HepG2 (cell line): ENCODE results near the gene IL6ST. TPM values are rescaled to one million over a fixed set of nuclear protein-coding genes. Genes with fewer than 3 reads are reported as not detected.

ENCODE experiments used
- ARNT2 ChIP-seq: sonication (generic); formaldehyde crosslinking; IDR thresholded peaks from 2 replicates; pipeline ENCODE4 v1.8.0; 2022; ENCODE audit warnings: mild to moderate bottlenecking, low read depth, missing genetic modification reagents, moderate library complexity
- ARNTL ChIP-seq: sonication (generic); formaldehyde crosslinking; IDR thresholded peaks from 2 replicates; pipeline ENCODE4 v1.4.0; 2020; ENCODE audit warnings: mild to moderate bottlenecking, missing genetic modification reagents
- CBFB ChIP-seq: sonication (generic); formaldehyde crosslinking; IDR thresholded peaks from 2 replicates; pipeline ENCODE4 v1.4.0; 2020; ENCODE audit warnings: missing genetic modification reagents
- GFI1 ChIP-seq: sonication (generic); formaldehyde crosslinking; IDR thresholded peaks from 2 replicates; pipeline ENCODE4 v1.5.0; 2020; ENCODE audit warnings: missing genetic modification reagents, mild to moderate bottlenecking, borderline replicate concordance
- KMT2A ChIP-seq: sonication (generic); formaldehyde crosslinking; IDR thresholded peaks from 2 replicates; pipeline ENCODE4 v1.4.0; 2020; ENCODE audit warnings: missing genetic modification reagents
- NFE2L1 ChIP-seq: sonication (generic); formaldehyde crosslinking; IDR thresholded peaks from 2 replicates; pipeline ENCODE4 v1.4.0; 2020; ENCODE audit warnings: missing genetic modification reagents, mild to moderate bottlenecking, borderline replicate concordance
- PPARG ChIP-seq: conservative IDR thresholded peaks from 2 replicates; pipeline ENCODE4 v1.6.1; 2016; ENCODE audit warnings: missing biosample characterization, missing genetic modification reagents
- SOX6 ChIP-seq, 2 experiments: fragments of 450-650 bp in 1 of 2; sonication (generic) in 1 of 2; formaldehyde crosslinking in 1 of 2; IDR thresholded peaks; 2 replicates each; pipeline versions ENCODE4 v1.4.0 to v1.6.1; 2017 to 2020; ENCODE audit warnings: antibody characterized with exemption in 1 of 2, mild to moderate bottlenecking in 1 of 2, missing genetic modification reagents in 1 of 2
- U2AF2 ChIP-seq: fragments of 200-400 bp; formaldehyde crosslinking; IDR thresholded peaks from 2 replicates; pipeline ENCODE4 v1.6.1; 2017; ENCODE audit warnings: low read depth, mild to moderate bottlenecking, low read length
- ZNF205 ChIP-seq: IDR thresholded peaks from 2 replicates; pipeline ENCODE4 v1.6.1; 2018; ENCODE audit warnings: missing biosample characterization, missing genetic modification reagents
- ZNF335 ChIP-seq: sonication (generic); formaldehyde crosslinking; IDR thresholded peaks from 2 replicates; pipeline ENCODE4 v1.4.0; 2020; ENCODE audit warnings: missing genetic modification reagents
- ZNF484 ChIP-seq: sonication (generic); formaldehyde crosslinking; IDR thresholded peaks from 2 replicates; pipeline ENCODE4 v1.5.1; 2020; ENCODE audit warnings: mild to moderate bottlenecking, low read depth, missing genetic modification reagents, borderline replicate concordance
- ZNF644 ChIP-seq: IDR thresholded peaks from 2 replicates; pipeline ENCODE4 v1.6.1; 2016; ENCODE audit warnings: low read depth
- ZNF670 ChIP-seq: sonication (generic); formaldehyde crosslinking; IDR thresholded peaks from 2 replicates; pipeline ENCODE4 v1.8.0; 2022; ENCODE audit warnings: mild to moderate bottlenecking, missing genetic modification reagents, borderline replicate concordance
- ZNF672 ChIP-seq: sonication (generic); formaldehyde crosslinking; IDR thresholded peaks from 2 replicates; pipeline ENCODE4 v1.8.1; 2022; ENCODE audit warnings: missing genetic modification reagents
- ZNF766 ChIP-seq: sonication (generic); formaldehyde crosslinking; IDR thresholded peaks from 2 replicates; pipeline ENCODE4 v1.5.0; 2020; ENCODE audit warnings: missing genetic modification reagents, borderline replicate concordance
- polyA plus RNA-seq, 8 experiments: library from polyadenylated mRNA; depleted of rRNA in 3 of 8; stranded (reverse) in 7 of 8; unstranded in 1 of 8; fragments of >200 nt; fragmentation: Illumina TruSeq in 4 of 8; extraction: Trizol in 4 of 8; gene quantifications; 2 replicates each; pipeline versions ENCODE4 v1.2.1 to v1.2.3, GENCODE V29; 2011 to 2016; ENCODE audit warnings: low read depth in 4 of 8, missing spikeins in 1 of 8, mixed read lengths in 1 of 8; ENCODE audit not compliant: insufficient read depth in 1 of 8
- total RNA-seq, 5 experiments: library from RNA; depleted of rRNA; stranded (reverse); fragments of >200 nt; fragmentation: Illumina TruSeq; extraction: Trizol; gene quantifications; 2 replicates each; pipeline ENCODE4 v1.2.3, GENCODE V29; 2016; ENCODE audit warnings: low read depth in 1 of 5
- TF ChIP-seq, protein P1 (sequence below): sonication (generic); formaldehyde crosslinking; conservative IDR thresholded peaks from 2 replicates; pipeline ENCODE4 v1.5.0; 2020; ENCODE audit warnings: missing genetic modification reagents
- TF ChIP-seq, protein P2 (sequence below): sonication (generic); formaldehyde crosslinking; IDR thresholded peaks from 2 replicates; pipeline ENCODE4 v1.5.1; 2020; ENCODE audit warnings: mild to moderate bottlenecking, moderate library complexity, missing genetic modification reagents
- TF ChIP-seq, protein P3 (sequence below): sonication (generic); formaldehyde crosslinking; IDR thresholded peaks from 2 replicates; pipeline ENCODE4 v1.5.0; 2020; ENCODE audit warnings: missing genetic modification reagents, mild to moderate bottlenecking, borderline replicate concordance
- TF ChIP-seq, protein P4 (sequence below): sonication (generic); formaldehyde crosslinking; IDR thresholded peaks from 2 replicates; pipeline ENCODE4 v1.4.0; 2020; ENCODE audit warnings: missing genetic modification reagents

The IL6ST gene
- total and polyA plus RNA-seq, 2 of the 13 experiments (the other 11 are each of a cell fraction or from before 2014, with no cell fraction given), result 66.6 to 166 TPM

DNA sequence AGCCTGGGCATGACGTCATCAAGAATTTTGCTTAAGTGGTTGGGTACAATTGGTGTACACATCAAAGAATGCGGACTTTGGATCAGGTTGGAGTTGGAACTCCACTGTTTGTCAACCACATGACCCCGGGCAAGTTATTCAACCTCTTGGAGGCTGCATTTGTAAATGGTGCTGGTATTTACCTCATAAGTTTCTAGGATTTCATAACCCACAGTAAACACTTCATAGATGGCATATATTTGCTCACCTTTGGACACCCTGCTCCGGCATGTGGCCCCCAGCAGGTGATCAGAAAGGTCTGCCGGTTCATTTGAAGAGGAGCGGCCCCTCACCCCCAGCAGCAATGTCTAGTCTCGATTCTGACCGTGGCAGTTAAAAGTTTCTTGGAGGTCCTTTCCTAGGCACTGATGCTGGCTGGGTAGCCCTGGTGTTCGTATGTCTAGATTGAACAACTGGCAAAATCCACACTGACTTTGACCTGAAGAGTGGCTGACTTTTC, 60.6 kb downstream of the IL6ST start (continued):
- TF ChIP-seq ZNF205 (CRISPR knock-in tag) (peak; percentile 81; the same call in 1 of the 2 replicates), PPARG (CRISPR knock-in tag) (peak; percentile 99), ZNF335 (CRISPR knock-in tag) (no peak), ZNF644 (CRISPR knock-in tag) (peak; percentile 97), NFE2L1 (CRISPR knock-in tag) (no peak), CBFB (peak; percentile 67; the same call in 1 of the 2 replicates), U2AF2 (no peak), GFI1 (CRISPR knock-in tag) (peak; percentile 95), ZNF670 (peak; percentile 89), ARNTL (CRISPR knock-in tag) (peak; percentile 95), SOX6 (IDR thresholded peaks at IDR 0.05) (no peak), SOX6 (CRISPR knock-in tag; IDR thresholded peaks at IDR 0.05) (peak; percentile 99), ARNT2 (CRISPR knock-in tag) (peak; percentile 85; the same call in 1 of the 2 replicates), ZNF672 (CRISPR knock-in tag) (no peak), ZNF484 (no peak), KMT2A (peak; percentile 55; the same call in 1 of the 2 replicates), ZNF766 (CRISPR knock-in tag) (no peak; the same call in 1 of the 2 replicates)
- TF ChIP-seq, protein P1, sequence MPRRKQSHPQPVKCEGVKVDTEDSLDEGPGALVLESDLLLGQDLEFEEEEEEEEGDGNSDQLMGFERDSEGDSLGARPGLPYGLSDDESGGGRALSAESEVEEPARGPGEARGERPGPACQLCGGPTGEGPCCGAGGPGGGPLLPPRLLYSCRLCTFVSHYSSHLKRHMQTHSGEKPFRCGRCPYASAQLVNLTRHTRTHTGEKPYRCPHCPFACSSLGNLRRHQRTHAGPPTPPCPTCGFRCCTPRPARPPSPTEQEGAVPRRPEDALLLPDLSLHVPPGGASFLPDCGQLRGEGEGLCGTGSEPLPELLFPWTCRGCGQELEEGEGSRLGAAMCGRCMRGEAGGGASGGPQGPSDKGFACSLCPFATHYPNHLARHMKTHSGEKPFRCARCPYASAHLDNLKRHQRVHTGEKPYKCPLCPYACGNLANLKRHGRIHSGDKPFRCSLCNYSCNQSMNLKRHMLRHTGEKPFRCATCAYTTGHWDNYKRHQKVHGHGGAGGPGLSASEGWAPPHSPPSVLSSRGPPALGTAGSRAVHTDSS, result no peak
- TF ChIP-seq, protein P2, sequence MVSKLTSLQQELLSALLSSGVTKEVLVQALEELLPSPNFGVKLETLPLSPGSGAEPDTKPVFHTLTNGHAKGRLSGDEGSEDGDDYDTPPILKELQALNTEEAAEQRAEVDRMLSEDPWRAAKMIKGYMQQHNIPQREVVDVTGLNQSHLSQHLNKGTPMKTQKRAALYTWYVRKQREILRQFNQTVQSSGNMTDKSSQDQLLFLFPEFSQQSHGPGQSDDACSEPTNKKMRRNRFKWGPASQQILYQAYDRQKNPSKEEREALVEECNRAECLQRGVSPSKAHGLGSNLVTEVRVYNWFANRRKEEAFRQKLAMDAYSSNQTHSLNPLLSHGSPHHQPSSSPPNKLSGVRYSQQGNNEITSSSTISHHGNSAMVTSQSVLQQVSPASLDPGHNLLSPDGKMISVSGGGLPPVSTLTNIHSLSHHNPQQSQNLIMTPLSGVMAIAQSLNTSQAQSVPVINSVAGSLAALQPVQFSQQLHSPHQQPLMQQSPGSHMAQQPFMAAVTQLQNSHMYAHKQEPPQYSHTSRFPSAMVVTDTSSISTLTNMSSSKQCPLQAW (CRISPR knock-in tag), result peak; percentile 95
- TF ChIP-seq, protein P3, sequence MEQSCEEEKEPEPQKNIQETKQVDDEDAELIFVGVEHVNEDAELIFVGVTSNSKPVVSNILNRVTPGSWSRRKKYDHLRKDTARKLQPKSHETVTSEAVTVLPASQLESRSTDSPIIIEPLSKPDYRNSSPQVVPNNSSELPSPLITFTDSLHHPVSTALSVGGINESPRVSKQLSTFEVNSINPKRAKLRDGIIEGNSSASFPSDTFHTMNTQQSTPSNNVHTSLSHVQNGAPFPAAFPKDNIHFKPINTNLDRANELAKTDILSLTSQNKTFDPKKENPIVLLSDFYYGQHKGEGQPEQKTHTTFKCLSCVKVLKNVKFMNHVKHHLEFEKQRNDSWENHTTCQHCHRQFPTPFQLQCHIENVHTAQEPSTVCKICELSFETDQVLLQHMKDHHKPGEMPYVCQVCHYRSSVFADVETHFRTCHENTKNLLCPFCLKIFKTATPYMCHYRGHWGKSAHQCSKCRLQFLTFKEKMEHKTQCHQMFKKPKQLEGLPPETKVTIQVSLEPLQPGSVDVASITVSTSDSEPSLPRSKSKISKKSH (CRISPR knock-in tag), result no peak
- TF ChIP-seq, protein P4, sequence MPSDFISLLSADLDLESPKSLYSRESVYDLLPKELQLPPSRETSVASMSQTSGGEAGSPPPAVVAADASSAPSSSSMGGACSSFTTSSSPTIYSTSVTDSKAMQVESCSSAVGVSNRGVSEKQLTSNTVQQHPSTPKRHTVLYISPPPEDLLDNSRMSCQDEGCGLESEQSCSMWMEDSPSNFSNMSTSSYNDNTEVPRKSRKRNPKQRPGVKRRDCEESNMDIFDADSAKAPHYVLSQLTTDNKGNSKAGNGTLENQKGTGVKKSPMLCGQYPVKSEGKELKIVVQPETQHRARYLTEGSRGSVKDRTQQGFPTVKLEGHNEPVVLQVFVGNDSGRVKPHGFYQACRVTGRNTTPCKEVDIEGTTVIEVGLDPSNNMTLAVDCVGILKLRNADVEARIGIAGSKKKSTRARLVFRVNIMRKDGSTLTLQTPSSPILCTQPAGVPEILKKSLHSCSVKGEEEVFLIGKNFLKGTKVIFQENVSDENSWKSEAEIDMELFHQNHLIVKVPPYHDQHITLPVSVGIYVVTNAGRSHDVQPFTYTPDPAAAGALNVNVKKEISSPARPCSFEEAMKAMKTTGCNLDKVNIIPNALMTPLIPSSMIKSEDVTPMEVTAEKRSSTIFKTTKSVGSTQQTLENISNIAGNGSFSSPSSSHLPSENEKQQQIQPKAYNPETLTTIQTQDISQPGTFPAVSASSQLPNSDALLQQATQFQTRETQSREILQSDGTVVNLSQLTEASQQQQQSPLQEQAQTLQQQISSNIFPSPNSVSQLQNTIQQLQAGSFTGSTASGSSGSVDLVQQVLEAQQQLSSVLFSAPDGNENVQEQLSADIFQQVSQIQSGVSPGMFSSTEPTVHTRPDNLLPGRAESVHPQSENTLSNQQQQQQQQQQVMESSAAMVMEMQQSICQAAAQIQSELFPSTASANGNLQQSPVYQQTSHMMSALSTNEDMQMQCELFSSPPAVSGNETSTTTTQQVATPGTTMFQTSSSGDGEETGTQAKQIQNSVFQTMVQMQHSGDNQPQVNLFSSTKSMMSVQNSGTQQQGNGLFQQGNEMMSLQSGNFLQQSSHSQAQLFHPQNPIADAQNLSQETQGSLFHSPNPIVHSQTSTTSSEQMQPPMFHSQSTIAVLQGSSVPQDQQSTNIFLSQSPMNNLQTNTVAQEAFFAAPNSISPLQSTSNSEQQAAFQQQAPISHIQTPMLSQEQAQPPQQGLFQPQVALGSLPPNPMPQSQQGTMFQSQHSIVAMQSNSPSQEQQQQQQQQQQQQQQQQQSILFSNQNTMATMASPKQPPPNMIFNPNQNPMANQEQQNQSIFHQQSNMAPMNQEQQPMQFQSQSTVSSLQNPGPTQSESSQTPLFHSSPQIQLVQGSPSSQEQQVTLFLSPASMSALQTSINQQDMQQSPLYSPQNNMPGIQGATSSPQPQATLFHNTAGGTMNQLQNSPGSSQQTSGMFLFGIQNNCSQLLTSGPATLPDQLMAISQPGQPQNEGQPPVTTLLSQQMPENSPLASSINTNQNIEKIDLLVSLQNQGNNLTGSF, result no peak
